Measurements from ENCODE around the gene TRAK2. TPM values are rescaled to one million over a fixed set of nuclear protein-coding genes. Genes with fewer than 3 reads are reported as not detected.

The TRAK2 gene
- total RNA-seq, 1 experiment from 2014 or later, result 12.8 TPM

GRCh38 chr2:201413552-201413951 is 37.7 kb downstream of the TRAK2 start:
- H3K4me3 Mint-ChIP-seq, result no peak overlapping the region
- CTCF ChIA-PET, result no interaction called here

More at GRCh38 chr2:201413552-201413951, 37.7 kb downstream of the TRAK2 start:
- Mint-ChIP-seq H3K9me3 (no peaks in the 10 kb centered on the region), H3K27me3 (ENCODE audit: low read depth) (no peaks in the 10 kb centered on the region), H3K36me3 (no peaks in the 10 kb centered on the region), H3K4me1 (peaks cover under 1% of the 10 kb centered on the region; the same call in 1 of the 2 replicates), H3K27ac (no peak overlapping the region)
- DNase-seq (ENCODE audit: low spot score) (no peak), ATAC-seq (no peak)
- TF ChIP-seq, protein P1, sequence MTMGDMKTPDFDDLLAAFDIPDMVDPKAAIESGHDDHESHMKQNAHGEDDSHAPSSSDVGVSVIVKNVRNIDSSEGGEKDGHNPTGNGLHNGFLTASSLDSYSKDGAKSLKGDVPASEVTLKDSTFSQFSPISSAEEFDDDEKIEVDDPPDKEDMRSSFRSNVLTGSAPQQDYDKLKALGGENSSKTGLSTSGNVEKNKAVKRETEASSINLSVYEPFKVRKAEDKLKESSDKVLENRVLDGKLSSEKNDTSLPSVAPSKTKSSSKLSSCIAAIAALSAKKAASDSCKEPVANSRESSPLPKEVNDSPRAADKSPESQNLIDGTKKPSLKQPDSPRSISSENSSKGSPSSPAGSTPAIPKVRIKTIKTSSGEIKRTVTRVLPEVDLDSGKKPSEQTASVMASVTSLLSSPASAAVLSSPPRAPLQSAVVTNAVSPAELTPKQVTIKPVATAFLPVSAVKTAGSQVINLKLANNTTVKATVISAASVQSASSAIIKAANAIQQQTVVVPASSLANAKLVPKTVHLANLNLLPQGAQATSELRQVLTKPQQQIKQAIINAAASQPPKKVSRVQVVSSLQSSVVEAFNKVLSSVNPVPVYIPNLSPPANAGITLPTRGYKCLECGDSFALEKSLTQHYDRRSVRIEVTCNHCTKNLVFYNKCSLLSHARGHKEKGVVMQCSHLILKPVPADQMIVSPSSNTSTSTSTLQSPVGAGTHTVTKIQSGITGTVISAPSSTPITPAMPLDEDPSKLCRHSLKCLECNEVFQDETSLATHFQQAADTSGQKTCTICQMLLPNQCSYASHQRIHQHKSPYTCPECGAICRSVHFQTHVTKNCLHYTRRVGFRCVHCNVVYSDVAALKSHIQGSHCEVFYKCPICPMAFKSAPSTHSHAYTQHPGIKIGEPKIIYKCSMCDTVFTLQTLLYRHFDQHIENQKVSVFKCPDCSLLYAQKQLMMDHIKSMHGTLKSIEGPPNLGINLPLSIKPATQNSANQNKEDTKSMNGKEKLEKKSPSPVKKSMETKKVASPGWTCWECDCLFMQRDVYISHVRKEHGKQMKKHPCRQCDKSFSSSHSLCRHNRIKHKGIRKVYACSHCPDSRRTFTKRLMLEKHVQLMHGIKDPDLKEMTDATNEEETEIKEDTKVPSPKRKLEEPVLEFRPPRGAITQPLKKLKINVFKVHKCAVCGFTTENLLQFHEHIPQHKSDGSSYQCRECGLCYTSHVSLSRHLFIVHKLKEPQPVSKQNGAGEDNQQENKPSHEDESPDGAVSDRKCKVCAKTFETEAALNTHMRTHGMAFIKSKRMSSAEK (CRISPR knock-in tag; IDR thresholded peaks at IDR 0.05; ENCODE audit: borderline replicate concordance), result no peak
- TF ChIP-seq ESRRA (CRISPR knock-in tag; IDR thresholded peaks at IDR 0.05; ENCODE audit: borderline replicate concordance) (no peak), ZBTB21 (CRISPR knock-in tag; IDR thresholded peaks at IDR 0.05; ENCODE audit: borderline replicate concordance) (no peak), ZBTB43 (CRISPR knock-in tag; IDR thresholded peaks at IDR 0.05) (no peak), ZNF416 (CRISPR knock-in tag; IDR thresholded peaks at IDR 0.05) (no peak), ZNF138 (CRISPR knock-in tag; conservative IDR thresholded peaks at IDR 0.05) (no peak), TP53 (CRISPR knock-in tag; IDR thresholded peaks at IDR 0.05) (no peak), HMGA2 (CRISPR knock-in tag; IDR thresholded peaks at IDR 0.05) (no peak), ETV6 (CRISPR knock-in tag; IDR thresholded peaks at IDR 0.05) (no peak)
- TF ChIP-seq, protein P2, sequence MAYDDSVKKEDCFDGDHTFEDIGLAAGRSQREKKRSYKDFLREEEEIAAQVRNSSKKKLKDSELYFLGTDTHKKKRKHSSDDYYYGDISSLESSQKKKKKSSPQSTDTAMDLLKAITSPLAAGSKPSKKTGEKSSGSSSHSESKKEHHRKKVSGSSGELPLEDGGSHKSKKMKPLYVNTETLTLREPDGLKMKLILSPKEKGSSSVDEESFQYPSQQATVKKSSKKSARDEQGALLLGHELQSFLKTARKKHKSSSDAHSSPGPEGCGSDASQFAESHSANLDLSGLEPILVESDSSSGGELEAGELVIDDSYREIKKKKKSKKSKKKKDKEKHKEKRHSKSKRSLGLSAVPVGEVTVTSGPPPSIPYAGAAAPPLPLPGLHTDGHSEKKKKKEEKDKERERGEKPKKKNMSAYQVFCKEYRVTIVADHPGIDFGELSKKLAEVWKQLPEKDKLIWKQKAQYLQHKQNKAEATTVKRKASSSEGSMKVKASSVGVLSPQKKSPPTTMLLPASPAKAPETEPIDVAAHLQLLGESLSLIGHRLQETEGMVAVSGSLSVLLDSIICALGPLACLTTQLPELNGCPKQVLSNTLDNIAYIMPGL (CRISPR knock-in tag; IDR thresholded peaks at IDR 0.05), result no peak
- TF ChIP-seq, protein P3, sequence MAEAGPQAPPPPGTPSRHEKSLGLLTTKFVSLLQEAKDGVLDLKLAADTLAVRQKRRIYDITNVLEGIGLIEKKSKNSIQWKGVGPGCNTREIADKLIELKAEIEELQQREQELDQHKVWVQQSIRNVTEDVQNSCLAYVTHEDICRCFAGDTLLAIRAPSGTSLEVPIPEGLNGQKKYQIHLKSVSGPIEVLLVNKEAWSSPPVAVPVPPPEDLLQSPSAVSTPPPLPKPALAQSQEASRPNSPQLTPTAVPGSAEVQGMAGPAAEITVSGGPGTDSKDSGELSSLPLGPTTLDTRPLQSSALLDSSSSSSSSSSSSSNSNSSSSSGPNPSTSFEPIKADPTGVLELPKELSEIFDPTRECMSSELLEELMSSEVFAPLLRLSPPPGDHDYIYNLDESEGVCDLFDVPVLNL (CRISPR knock-in tag; IDR thresholded peaks at IDR 0.05; ENCODE audit: borderline replicate concordance, low read depth), result no peak
- TF ChIP-seq, protein P4, sequence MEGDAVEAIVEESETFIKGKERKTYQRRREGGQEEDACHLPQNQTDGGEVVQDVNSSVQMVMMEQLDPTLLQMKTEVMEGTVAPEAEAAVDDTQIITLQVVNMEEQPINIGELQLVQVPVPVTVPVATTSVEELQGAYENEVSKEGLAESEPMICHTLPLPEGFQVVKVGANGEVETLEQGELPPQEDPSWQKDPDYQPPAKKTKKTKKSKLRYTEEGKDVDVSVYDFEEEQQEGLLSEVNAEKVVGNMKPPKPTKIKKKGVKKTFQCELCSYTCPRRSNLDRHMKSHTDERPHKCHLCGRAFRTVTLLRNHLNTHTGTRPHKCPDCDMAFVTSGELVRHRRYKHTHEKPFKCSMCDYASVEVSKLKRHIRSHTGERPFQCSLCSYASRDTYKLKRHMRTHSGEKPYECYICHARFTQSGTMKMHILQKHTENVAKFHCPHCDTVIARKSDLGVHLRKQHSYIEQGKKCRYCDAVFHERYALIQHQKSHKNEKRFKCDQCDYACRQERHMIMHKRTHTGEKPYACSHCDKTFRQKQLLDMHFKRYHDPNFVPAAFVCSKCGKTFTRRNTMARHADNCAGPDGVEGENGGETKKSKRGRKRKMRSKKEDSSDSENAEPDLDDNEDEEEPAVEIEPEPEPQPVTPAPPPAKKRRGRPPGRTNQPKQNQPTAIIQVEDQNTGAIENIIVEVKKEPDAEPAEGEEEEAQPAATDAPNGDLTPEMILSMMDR (IDR thresholded peaks at IDR 0.05), result no peak
- TF ChIP-seq, protein P5, sequence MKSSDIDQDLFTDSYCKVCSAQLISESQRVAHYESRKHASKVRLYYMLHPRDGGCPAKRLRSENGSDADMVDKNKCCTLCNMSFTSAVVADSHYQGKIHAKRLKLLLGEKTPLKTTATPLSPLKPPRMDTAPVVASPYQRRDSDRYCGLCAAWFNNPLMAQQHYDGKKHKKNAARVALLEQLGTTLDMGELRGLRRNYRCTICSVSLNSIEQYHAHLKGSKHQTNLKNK (CRISPR knock-in tag; IDR thresholded peaks at IDR 0.05), result no peak
- POLR2A ChIA-PET, result no interaction called here

Data from WTC11 (cell line).